ENCODE results near the gene FAM167B.
"Not testable (repeated sequence)": the region's sequence is repeated elsewhere in the genome, so short reads cannot be mapped to it uniquely, and the experiment has no call there.

FAM167B gene

GRCh38 chr1:32274646-32275340 lies 27.8 kb downstream of the FAM167B start:
- no peak for TF ChIP-seq CTCF (conservative IDR thresholded peaks at IDR 0.05; ENCODE audit: low read depth)
- CTCF ChIA-PET = interaction anchor here (0.6 kb wide), 1 partner anchor 9 kb away, joined by 3 read pairs; no protein-coding TSS in a partner anchor
- no peak overlapping the region for H3K27ac ChIP-seq
- no peak for DNase-seq (ENCODE audit: low spot score)
- POLR2A ChIA-PET (ENCODE audit: low non-redundant PET) = no interaction called here

GRCh38 chr1:32275424-32275823 lies 28.4 kb downstream of the FAM167B start:
- ChIA-PET POLR2A (ENCODE audit: low non-redundant PET) (no interaction called here), CTCF (no interaction called here)
- DNase-seq (ENCODE audit: low spot score) = no peak
- no peak overlapping the region for H3K27ac ChIP-seq
- TF ChIP-seq CTCF (conservative IDR thresholded peaks at IDR 0.05; ENCODE audit: low read depth) = no peak

- POLR2A ChIA-PET (ENCODE audit: low non-redundant PET) = no interaction called here
- TF ChIP-seq CTCF (conservative IDR thresholded peaks at IDR 0.05; ENCODE audit: low read depth) = no peak
- no peak for DNase-seq (ENCODE audit: low spot score)
- no peak overlapping the region for H3K27ac ChIP-seq
- CTCF ChIA-PET = interaction anchor here (0.6 to 1.0 kb wide), 2 partner anchors 35 to 935 kb away, joined by 3 to 5 read pairs; no protein-coding TSS in a partner anchor
These were observed 29.2 kb downstream of the FAM167B start for GRCh38 chr1:32276032-32276782.

GRCh38 chr1:32284777-32285176 lies 37.8 kb downstream of the FAM167B start:
- CTCF ChIA-PET; H3K27ac ChIP-seq; POLR2A ChIA-PET (ENCODE audit: low non-redundant PET); DNase-seq (ENCODE audit: low spot score): not testable (repeated sequence)

- ChIA-PET POLR2A (ENCODE audit: low non-redundant PET) (no interaction called here), CTCF (no interaction called here)
- no peak for TF ChIP-seq CTCF (conservative IDR thresholded peaks at IDR 0.05; ENCODE audit: low read depth)
- H3K27ac ChIP-seq = no peak overlapping the region
- DNase-seq (ENCODE audit: low spot score) = no peak
These were observed 38.6 kb downstream of the FAM167B start for GRCh38 chr1:32285658-32286057.

GRCh38 chr1:32286763-32287162 lies 39.7 kb downstream of the FAM167B start:
- no peak for TF ChIP-seq CTCF (conservative IDR thresholded peaks at IDR 0.05; ENCODE audit: low read depth)
- no peak overlapping the region for H3K27ac ChIP-seq
- ChIA-PET CTCF (no interaction called here), POLR2A (ENCODE audit: low non-redundant PET) (no interaction called here)
- no peak for DNase-seq (ENCODE audit: low spot score)

- ChIA-PET POLR2A (ENCODE audit: low non-redundant PET) (no interaction called here), CTCF (interaction anchor here (0.6 kb wide), 1 partner anchor 28 kb away, joined by 3 read pairs; no protein-coding TSS in a partner anchor)
These were observed 42.2 kb downstream of the FAM167B start for GRCh38 chr1:32289256-32289655.

More at GRCh38 chr1:32289256-32289655, 42.2 kb downstream of the FAM167B start:
- H3K27ac ChIP-seq = peak overlapping the region; percentile 53
- peak; percentile 72 for DNase-seq (ENCODE audit: low spot score)
- TF ChIP-seq CTCF (conservative IDR thresholded peaks at IDR 0.05; ENCODE audit: low read depth) = no peak
